ENCODE data around the gene PID1.

Gene PID1

GRCh38 chr2:228987441-228988155 is 283.5 kb downstream of the PID1 start:
- no peak for DNase-seq

DNA sequence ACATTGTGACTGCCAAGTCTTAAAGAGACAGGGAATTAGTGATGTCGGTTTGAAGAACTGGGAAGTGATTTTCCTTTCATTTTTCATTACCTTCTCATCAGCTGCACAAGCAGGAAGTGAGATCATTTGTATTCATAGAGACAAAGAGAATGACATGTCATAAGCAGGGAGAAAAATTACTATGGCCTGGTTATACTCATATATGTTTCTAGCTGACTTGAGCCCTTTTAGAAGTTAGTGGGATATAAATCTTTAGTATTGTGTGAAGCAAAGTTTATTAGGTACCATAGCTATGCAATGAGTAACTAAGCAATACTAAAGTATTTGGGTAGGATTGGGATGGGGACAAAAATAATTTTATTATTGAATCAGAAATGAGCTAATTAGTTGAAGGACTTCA is 284.1 kb downstream of the PID1 start:
- no peak for DNase-seq

DNA sequence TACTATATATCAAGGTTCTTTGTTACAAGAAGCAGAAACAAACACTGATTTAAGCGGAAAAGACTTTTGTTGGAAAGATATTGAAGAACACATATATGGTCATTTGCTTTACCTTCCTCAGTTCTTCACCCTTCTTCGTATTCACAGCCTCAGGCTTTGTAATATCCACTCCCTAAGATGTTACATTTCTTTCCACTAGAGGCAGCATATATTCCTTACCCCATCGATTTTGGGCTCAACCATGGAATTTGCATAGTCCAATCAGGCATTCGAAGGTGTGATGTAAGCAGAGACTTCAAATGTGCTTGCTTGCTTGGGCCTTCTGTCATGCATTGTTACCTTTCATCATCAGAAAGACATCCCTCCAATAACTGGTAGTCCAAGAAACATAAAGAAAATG is 287.4 kb downstream of the PID1 start:
- no peak for DNase-seq

DNA sequence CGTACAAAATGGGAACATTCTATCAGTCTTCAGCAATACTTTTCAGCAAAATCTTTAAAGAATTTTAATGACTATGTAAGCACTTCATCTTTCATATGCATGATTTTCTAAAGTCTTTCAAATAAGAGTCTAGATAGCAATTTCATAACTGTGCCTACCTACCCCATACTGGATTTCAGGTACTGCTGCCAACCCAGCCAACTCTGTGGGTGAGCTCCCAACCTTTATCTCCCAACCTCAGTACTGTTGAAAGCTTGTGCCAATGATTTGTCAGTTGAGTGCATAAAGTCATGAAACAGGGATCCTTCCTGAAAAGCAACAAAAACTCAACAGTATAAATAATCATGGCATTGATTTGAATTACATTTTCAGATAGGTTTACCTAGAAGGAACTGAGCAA is 296.9 kb downstream of the PID1 start:
- no peak for DNase-seq

Measured in NCI-H146 (cell line).